Activated CD4-positive, alpha-beta memory T cell treated with anti-CD3 and anti-CD28 coated beads for 36 hours (primary cell): ENCODE results near the gene GNLY. TPM values are rescaled to one million over a fixed set of nuclear protein-coding genes. Genes with fewer than 3 reads are reported as not detected.

Experiments
- CTCF ChIA-PET: fragments of 350-600 bp; sonication (Branson Sonifier 250); formaldehyde crosslinking; loops from one replicate; lab custom pipeline; 2021; ENCODE audit warnings: antibody characterized with exemption, inconsistent platforms; lab: Charles Lee
- POLR2A ChIA-PET: fragments of 350-600 bp; sonication (Branson Sonifier 250); formaldehyde crosslinking; loops from one replicate; lab custom pipeline; 2021; ENCODE audit warnings: antibody characterized with exemption; lab: Charles Lee
- DNase-seq: peaks from one replicate; pipeline ENCODE4 v3.0.0-alpha.2; 2020
- H3K27ac Mint-ChIP-seq: one replicate; pipeline ENCODE4 v1.8.0; 2021; ENCODE audit warnings: mixed read lengths
- H3K27me3 Mint-ChIP-seq: one replicate; pipeline ENCODE4 v1.8.0; 2021; ENCODE audit warnings: mixed read lengths
- H3K36me3 Mint-ChIP-seq: one replicate; pipeline ENCODE4 v1.8.0; 2021; ENCODE audit warnings: mixed read lengths
- H3K4me1 Mint-ChIP-seq: one replicate; pipeline ENCODE4 v1.8.0; 2021; ENCODE audit warnings: low read depth, mixed read lengths
- H3K4me3 Mint-ChIP-seq: one replicate; pipeline ENCODE4 v1.8.0; 2021; ENCODE audit warnings: mild to moderate bottlenecking, mixed read lengths
- H3K9me3 Mint-ChIP-seq: one replicate; pipeline ENCODE4 v1.8.0; 2021; ENCODE audit warnings: mixed read lengths
- intact Hi-C: fragments of 100-400 bp; cut with micrococcal nuclease; formaldehyde crosslinking; loops from one replicate; pipeline ENCODE4 v1.15.1; 2023
- total RNA-seq, 2 experiments: library from RNA; stranded (reverse); gene quantifications; one replicate each; pipeline ENCODE4 v1.2.3, GENCODE V29; 2021

Gene GNLY
- total RNA-seq = 10 to 100 TPM; 21.5 to 22.8 TPM

DNA sequence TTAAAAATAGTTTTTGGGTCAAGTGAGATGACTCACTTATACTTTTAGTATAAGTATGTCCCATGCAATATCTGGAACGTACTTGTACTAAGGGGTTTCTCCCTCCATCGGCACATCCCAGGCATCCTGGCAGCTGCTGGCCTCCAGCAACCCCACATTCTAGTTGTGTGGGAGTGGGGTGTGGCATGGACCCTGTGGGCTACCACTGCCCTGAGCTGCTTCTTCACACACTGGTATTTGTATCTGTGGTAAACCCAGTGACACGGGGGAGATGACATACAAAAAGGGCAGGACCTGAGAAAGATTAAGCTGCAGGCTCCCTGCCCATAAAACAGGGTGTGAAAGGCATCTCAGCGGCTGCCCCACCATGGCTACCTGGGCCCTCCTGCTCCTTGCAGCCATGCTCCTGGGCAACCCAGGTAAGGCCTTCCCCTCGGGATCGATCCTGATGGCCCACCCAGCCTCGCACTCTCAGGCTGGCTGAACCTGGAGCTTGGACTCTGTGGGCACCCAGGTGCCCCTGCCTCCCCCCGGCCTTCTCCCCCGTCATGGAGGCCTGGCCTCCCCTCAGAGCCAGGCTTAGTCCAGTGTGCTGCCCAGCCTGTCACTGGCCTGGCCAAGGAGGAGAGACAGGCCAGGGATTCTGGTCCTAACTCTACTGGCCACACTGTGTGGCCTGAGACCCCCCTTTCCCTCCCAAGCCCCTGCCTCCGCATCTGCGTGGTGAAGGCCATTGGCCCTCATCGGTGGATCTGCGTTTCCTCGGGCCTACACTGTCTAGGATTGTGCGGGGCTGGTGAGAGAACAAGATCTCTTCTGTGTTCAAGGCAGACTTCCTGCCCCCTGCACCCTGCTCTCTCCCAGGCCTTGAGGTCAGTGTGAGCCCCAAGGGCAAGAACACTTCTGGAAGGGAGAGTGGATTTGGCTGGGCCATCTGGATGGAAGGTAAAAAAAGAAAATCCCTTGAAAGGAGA lies at the start of gene GNLY:
Gene GNLY (plus strand): TSS at position 307 of the 974 bp plus-strand sequence. CDS start 61 bp downstream, at position 368.
- CTCF ChIA-PET = interaction anchor here (1.4 to 5.4 kb wide), 2 partner anchors 12 to 15 kb away, joined by 3 to 34 read pairs; no protein-coding TSS in a partner anchor
- Mint-ChIP-seq H3K4me3 (no peak within 1 kb of the TSS), H3K9me3 (no peaks in the 10 kb centered on the region), H3K4me1 (no peaks in the 10 kb centered on the region), H3K36me3 (no peaks in the 10 kb centered on the region), H3K27ac (no peak within 1 kb of the TSS), H3K27me3 (no peaks in the 10 kb centered on the region)
- POLR2A ChIA-PET = interaction anchor here (0.7 kb wide), 1 partner anchor 10 kb away, joined by 3 read pairs; no protein-coding TSS in a partner anchor
- intact Hi-C loops = no loop called here
- no peak for DNase-seq

DNA sequence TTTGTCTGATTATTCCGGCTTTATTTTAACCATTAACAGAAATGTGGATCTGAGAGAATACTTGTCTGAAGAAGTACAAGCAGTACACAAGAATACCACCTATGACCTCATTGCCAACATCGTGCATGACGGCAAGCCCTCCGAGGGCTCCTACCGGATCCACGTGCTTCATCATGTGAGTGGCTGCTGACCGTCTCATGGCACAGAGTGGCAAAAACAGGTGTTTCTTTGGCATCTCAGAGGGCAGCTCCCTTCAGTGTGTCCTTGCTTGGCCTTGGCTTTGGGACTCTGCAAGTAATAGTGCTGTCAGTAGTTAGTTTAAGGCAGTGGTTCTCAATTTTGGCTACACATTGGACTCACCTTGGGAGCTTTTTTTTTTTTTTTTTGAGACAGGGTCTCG lies 49.2 kb upstream of the GNLY start:
- no peak overlapping the region for H3K27ac Mint-ChIP-seq
- peaks cover 13% of the 10 kb centered on the region for H3K4me1 Mint-ChIP-seq
- ChIA-PET POLR2A (no interaction called here), CTCF (interaction anchor here (1.5 kb wide), 1 partner anchor 9 kb away, joined by 4 read pairs; no protein-coding TSS in a partner anchor)
- H3K9me3 Mint-ChIP-seq = no peaks in the 10 kb centered on the region
- no peak for DNase-seq
- H3K4me3 Mint-ChIP-seq = no peak overlapping the region
- no peaks in the 10 kb centered on the region for H3K27me3 Mint-ChIP-seq
- peaks cover 69% of the 10 kb centered on the region for H3K36me3 Mint-ChIP-seq
- intact Hi-C loops = no loop called here

DNA sequence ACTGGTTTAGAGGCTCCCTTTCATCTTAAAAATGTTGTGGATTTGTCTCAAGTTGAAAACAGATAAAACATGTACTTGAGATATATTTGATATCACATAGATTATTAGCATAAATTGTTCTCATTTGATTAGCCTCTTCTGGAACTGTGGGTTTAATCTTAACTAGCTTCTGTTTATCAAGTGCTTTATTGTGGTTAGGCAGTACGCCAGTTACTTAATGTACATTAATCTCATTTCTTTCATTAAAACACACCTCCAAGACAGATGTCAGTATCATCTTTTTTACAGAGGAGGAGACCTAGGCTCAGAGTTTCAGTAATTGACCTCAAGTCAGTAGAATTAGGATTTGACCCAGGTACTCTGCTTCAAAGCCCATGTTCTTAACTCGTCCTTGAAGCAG lies 48.0 kb upstream of the GNLY start:
- CTCF ChIA-PET = interaction anchor here (4.5 kb wide), 1 partner anchor 9 kb away, joined by 35 read pairs; no protein-coding TSS in a partner anchor

DNA sequence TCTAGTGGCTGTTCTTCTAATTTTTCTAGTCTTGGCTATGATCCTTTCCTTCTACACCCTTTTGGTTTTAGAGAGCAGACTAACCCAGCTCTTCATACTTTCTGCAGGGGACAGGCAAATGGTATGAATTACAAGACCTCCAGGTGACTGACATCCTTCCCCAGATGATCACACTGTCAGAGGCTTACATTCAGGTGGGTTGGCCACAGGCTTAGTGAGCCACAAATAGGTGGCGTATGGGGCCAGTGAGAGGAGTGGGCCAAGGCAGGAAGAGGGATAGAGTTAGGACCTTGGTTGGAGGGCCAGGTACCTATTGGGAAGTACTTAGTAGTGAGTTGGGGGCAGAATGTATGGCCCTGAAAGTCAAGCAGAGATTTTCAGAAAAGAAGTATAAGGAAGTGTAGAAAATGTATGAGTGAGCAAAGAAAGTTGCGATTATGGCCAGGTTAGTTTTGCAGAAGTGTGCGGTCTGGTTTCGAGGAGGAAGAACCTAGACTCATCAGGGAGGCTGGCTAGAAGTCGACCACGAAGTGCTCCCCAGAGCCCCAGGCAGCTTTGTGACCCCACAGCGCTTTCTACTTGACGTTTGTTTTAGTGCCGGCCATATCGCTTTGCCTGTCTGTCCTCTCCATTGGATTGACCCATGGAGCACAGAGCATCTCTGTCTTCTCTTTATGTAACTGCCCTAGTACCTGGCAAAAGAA lies 46.2 kb upstream of the GNLY start:
- no peak for DNase-seq
- Mint-ChIP-seq H3K4me1 (peaks cover 3% of the 10 kb centered on the region), H3K27ac (no peak overlapping the region), H3K36me3 (peaks cover 54% of the 10 kb centered on the region), H3K4me3 (no peak overlapping the region), H3K9me3 (no peaks in the 10 kb centered on the region), H3K27me3 (no peaks in the 10 kb centered on the region)
- ChIA-PET CTCF (interaction anchor here (1.1 to 4.5 kb wide), 3 partner anchors 11 to 27 kb away, joined by 3 to 35 read pairs (median 3); no protein-coding TSS in a partner anchor), POLR2A (no interaction called here)
- intact Hi-C loops = no loop called here

More for the DNA sequence above, 48.0 kb upstream of the GNLY start:
- Mint-ChIP-seq H3K4me1 (peaks cover 13% of the 10 kb centered on the region), H3K4me3 (no peak overlapping the region), H3K27ac (no peak overlapping the region), H3K27me3 (no peaks in the 10 kb centered on the region), H3K36me3 (peaks cover 65% of the 10 kb centered on the region), H3K9me3 (no peaks in the 10 kb centered on the region)
- no peak for DNase-seq
- POLR2A ChIA-PET = no interaction called here
- intact Hi-C loops = no loop called here

DNA sequence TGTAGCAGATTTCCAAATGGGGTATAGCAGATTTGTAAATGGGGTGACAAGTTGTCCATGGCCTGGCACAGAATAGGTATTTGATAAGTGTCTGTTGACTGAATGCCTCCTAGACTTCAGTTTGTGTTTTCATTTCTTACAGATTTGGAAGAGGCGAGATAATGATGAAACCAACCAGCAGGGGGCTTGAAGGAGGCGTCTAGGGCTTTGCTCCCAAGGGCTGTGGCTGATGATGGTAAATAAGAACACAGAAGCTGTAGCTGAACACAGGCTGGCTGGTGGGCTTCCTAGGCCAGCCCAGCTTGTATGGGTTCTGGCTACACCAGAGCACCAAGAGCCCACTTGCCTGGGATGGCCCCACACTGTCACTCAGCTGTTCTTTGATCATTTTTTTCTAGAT lies 45.5 kb upstream of the GNLY start:
- no peak overlapping the region for H3K27ac Mint-ChIP-seq
- POLR2A ChIA-PET = no interaction called here
- intact Hi-C loops = no loop called here

DNA sequence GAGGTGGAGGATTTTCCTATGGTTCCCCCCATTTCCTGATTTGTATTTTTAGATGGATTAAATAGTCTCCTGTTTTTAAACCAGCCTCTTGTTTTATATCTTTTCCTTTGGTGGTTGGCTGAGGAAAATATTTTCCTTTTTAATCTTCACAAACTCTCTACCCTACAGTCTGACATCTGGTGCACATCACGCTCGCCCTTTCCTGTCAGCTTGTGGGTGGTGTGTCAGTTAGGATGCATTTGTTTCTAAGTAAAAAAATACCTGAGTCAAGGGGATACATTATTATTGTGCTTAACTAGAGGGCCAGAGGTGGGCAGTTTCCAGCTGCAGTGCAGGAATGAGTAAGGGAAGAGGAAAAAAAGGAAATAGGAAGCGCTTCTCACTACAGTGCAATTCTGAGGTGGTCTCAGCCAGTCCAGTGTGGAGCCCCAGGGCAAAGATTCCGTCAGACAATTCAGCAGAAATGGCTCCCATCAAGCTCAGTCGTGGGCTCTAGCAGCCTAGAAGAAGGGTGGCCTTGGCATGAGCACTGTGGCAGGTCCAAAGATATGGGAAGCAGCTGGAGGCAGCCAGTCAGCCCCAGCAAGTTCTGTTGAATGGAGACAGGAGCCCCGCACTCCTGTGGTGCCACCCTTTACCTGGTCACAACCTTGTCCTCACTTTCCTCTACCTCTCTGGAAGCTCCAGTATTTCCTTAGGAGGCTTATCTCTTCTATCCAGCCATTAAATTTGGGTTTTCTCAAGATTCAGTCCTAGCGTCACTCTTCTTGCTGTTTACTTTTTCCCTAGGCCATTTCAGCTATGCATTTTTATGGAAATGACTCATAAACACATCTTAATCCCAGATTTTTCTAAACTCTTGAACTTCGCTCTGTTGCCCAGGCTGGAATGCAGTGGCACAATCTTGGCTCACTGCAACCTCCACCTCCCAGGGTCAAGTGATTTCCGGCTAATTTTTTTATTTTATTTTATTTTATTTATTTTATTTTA lies 44.7 kb upstream of the GNLY start:
- H3K4me3 Mint-ChIP-seq = no peak overlapping the region
- DNase-seq = no peak
- intact Hi-C loops = no loop called here
- peaks cover 2% of the 10 kb centered on the region for H3K4me1 Mint-ChIP-seq
- CTCF ChIA-PET = interaction anchor here (0.6 to 4.5 kb wide), 5 partner anchors 9 to 160 kb away, joined by 3 to 35 read pairs (median 3); no protein-coding TSS in a partner anchor
- H3K9me3 Mint-ChIP-seq = no peaks in the 10 kb centered on the region
- no peak overlapping the region for H3K27ac Mint-ChIP-seq
- H3K36me3 Mint-ChIP-seq = peaks cover 50% of the 10 kb centered on the region
- H3K27me3 Mint-ChIP-seq = no peaks in the 10 kb centered on the region
- POLR2A ChIA-PET = no interaction called here

More for the DNA sequence above, 45.5 kb upstream of the GNLY start:
- H3K4me1 Mint-ChIP-seq = peaks cover 2% of the 10 kb centered on the region
- DNase-seq = no peak
- H3K27me3 Mint-ChIP-seq = no peaks in the 10 kb centered on the region
- H3K9me3 Mint-ChIP-seq = no peaks in the 10 kb centered on the region
- no peak overlapping the region for H3K4me3 Mint-ChIP-seq
- H3K36me3 Mint-ChIP-seq = peaks cover 52% of the 10 kb centered on the region
- CTCF ChIA-PET = interaction anchor here (1.1 to 4.5 kb wide), 3 partner anchors 11 to 28 kb away, joined by 3 to 35 read pairs (median 3); no protein-coding TSS in a partner anchor

DNA sequence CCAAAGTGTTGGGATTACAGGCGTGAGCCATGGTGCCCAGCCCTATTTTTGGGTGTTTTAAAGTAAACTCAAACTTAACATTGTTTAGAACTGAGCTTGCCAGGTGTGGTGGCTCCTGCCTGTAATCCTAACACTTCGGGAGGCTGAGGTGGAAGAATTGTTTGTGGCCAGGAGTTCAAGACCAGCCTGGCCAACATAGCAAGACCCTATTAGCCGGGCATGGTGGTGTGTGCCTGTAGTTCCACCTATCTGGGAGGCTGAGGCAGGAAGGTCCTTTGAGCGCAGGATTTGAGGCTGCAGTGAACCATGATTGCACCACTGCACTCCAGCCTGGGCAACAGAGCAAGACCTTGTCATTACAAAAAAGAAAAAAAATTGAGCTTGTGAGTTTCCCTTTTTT lies 43.7 kb upstream of the GNLY start:
- no peak for DNase-seq
- no peaks in the 10 kb centered on the region for H3K27me3 Mint-ChIP-seq
- no peak overlapping the region for H3K27ac Mint-ChIP-seq
- peaks cover 47% of the 10 kb centered on the region for H3K36me3 Mint-ChIP-seq
- CTCF ChIA-PET = interaction anchor here (1.0 to 4.5 kb wide), 4 partner anchors 10 to 29 kb away, joined by 3 to 35 read pairs (median 4); no protein-coding TSS in a partner anchor
- POLR2A ChIA-PET = no interaction called here
- no peak overlapping the region for H3K4me3 Mint-ChIP-seq
- intact Hi-C loops = no loop called here
- no peaks in the 10 kb centered on the region for H3K9me3 Mint-ChIP-seq
- peaks cover 2% of the 10 kb centered on the region for H3K4me1 Mint-ChIP-seq

DNA sequence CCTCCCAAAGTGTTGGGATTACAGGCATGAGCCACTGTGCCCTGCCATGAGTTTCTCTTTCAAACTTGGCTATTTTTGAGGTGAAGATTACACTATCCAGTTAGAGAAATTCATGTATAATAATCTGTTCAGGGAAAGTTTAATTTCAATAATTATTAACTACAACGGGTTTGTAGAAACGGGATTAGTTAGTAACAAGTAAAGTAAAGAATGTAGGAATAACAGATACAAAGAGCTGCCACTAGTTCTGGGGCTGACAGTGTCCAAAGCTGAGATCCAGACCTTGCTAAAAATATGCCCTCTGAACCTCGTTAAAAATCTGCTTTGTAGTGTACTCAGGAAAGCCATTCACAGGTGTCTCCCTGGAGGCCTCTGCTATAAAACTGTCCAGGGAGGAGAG lies 43.1 kb upstream of the GNLY start:
- Mint-ChIP-seq H3K27ac (no peak overlapping the region), H3K36me3 (peaks cover 41% of the 10 kb centered on the region), H3K9me3 (no peaks in the 10 kb centered on the region), H3K27me3 (no peaks in the 10 kb centered on the region), H3K4me1 (peaks cover 2% of the 10 kb centered on the region), H3K4me3 (no peak overlapping the region)
- ChIA-PET POLR2A (no interaction called here), CTCF (interaction anchor here (0.6 to 1.0 kb wide), 2 partner anchors 14 to 63 kb away, joined by 3 to 5 read pairs; no protein-coding TSS in a partner anchor)
- intact Hi-C loops = no loop called here
- DNase-seq = no peak

DNA sequence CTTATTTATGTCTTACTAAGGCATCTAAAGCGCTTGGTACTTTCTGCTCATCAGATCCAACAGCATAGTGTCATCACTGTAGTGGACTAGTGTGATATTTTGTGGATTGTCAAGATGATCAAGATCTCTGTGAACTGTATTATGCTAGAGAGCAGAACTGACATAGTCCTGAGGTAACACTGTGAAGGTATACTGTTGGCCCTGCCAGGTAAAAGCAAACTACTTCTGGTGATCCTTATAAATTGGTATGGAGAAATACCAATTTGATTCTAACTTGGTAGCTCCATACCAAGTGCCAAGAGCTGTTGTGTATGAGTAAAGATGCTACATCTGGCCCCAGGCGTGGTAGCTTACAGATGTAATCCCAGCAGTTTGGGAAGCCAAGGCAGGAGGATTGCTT lies 42.1 kb upstream of the GNLY start:
- peaks cover 2% of the 10 kb centered on the region for H3K4me1 Mint-ChIP-seq
- no peak overlapping the region for H3K4me3 Mint-ChIP-seq
- H3K9me3 Mint-ChIP-seq = no peaks in the 10 kb centered on the region
- H3K27ac Mint-ChIP-seq = peak overlapping the region; percentile 34
- no peak for DNase-seq
- intact Hi-C loops = no loop called here
- POLR2A ChIA-PET = no interaction called here
- no peaks in the 10 kb centered on the region for H3K27me3 Mint-ChIP-seq
- H3K36me3 Mint-ChIP-seq = peaks cover 35% of the 10 kb centered on the region
- CTCF ChIA-PET = interaction anchor here (2.9 kb wide), 1 partner anchor 15 kb away, joined by 20 read pairs; no protein-coding TSS in a partner anchor

DNA sequence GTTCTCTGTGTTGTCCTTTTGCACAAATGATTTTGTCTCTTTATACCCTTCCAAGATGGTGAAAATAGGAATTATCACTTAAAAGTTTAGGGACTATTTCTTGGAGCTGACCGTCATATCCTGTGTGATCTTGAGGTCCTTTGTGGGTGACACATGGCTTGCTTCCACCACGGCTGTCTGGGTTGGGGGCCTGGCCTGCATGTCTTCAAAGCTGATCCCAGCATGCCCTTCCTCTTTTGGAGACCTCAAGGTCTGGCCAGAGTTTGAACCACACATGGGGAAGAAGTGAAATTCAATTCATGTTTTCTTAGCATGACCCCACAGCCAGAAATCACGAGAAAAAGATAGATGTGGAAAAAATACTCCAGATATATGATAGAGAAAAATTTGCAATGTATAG lies 40.2 kb upstream of the GNLY start:
- DNase-seq = no peak
- H3K27ac Mint-ChIP-seq = no peak overlapping the region
- POLR2A ChIA-PET = no interaction called here
- no peaks in the 10 kb centered on the region for H3K27me3 Mint-ChIP-seq
- peaks cover 2% of the 10 kb centered on the region for H3K4me1 Mint-ChIP-seq
- CTCF ChIA-PET = interaction anchor here (0.7 to 2.9 kb wide), 2 partner anchors 10 to 17 kb away, joined by 3 to 20 read pairs; no protein-coding TSS in a partner anchor
- no peaks in the 10 kb centered on the region for H3K9me3 Mint-ChIP-seq
- H3K36me3 Mint-ChIP-seq = peaks cover 23% of the 10 kb centered on the region
- intact Hi-C loops = no loop called here
- no peak overlapping the region for H3K4me3 Mint-ChIP-seq
